Measurements from ENCODE around the gene PHOX2A.

Gene PHOX2A

DNA sequence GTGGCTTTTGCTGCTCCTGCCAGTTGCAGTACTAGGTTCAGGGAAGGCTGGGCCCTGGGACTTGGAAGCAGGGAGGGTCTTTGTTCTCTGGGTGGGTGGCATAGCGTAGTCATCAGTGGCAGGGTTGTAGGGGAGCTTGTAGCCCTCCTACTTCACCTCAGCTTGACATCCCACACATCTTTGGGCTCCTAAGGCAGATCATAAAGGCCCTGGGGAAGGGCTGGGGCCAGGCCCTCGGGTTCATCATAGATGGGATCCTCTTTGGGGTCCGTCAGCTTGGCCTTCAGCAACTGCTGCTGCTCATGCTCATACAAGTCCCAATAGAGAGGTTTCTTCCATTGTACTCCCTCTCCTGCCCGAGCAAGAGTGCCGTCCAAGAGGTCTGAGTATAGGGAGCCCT lies 6.0 kb upstream of the PHOX2A start:
- DNase-seq (ENCODE audit: low read depth in 2 of 2): no peak

DNA sequence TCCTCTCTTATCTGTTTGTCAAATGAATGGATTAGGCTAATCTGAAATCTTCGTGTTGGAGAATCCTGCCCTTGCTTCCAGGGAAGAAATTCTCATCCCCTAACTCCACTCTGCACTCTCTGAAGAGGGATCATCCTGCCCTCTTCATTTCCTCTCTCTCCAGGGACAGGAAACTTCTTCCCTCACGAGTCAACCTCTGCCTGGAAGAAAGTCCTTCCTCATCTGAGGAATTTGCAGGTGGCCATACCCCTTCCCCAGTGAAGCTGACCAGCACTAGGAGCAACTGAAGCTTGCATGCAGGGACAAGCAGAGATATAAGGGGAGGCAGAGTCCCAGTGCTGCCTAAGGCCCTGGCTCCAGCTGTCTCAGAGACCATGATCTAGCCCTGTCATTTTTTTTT lies 3.6 kb upstream of the PHOX2A start:
- no peak for DNase-seq (ENCODE audit: low read depth in 2 of 2)

DNA sequence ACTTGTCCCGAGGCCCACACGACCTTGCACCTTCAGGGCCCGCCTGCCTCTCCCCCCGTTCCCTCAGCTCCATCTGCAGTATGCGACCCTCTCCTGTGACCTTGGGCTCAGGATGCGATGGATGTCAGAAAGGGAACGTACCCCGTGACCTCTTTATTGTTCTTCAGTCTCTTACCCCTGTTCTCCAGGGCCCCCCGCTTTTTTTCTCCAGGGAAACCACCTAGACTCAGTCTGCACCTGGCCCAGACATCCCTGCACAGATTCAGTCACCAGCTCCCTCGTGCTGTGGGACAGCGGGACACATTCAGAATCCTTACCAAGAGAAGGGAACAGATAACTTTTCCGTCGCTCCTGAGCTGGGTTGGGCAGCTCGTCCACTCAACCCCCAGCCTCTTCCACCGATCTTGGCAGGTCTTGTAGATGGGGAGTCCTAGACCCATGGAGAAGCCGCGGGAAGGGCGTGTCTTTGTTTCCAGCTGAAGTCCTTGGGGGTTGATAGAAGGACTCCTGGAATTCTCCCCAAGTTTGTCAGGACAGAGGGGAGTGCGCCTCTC lies 1.4 kb upstream of the PHOX2A start:
- DNase-seq (ENCODE audit: low read depth in 2 of 2): no peak

DNA sequence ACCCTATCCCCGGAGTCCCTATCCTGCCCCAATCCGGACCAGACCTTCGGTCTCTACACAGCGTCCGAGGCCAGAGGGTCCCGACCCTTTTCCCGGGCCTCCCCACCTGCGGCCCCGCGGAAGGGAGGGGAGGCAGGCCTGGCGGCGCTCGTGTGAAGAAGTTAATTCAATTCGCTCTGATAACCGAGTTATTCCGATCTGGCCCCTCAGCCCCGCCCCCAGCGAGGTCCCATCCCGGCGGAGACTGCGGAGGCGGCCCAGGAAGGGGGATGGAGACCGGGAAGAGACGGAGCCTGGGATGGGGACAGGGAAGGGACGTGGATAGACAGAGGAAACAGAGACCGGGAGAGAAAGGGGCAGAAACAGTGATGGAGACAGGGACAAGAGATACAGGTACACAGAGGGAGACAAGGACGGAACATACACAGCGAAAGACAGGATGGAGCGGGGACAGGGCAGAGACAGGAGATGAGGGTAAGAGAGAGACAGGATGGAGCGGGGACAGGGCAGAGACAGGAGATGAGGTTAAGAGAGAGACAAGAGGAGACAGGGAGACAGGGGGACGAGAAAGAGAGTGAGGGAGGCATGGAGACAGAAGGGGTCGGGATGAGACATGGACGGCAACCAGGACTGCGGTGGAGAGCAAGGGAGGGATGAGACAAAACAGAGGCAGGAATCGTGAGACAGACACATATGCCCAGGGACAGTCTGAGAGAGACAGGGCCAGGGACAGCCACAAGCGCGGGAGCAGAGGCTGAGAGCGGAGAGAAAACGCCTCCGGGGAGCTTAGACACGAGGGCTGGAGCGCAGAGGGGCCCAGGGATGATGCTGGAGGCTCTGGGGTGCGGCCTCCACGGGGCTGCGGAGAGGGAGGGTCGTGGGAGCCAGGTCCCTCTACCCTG lies 636 bp upstream of the PHOX2A start:
- no peak for DNase-seq (ENCODE audit: low read depth in 2 of 2)

DNA sequence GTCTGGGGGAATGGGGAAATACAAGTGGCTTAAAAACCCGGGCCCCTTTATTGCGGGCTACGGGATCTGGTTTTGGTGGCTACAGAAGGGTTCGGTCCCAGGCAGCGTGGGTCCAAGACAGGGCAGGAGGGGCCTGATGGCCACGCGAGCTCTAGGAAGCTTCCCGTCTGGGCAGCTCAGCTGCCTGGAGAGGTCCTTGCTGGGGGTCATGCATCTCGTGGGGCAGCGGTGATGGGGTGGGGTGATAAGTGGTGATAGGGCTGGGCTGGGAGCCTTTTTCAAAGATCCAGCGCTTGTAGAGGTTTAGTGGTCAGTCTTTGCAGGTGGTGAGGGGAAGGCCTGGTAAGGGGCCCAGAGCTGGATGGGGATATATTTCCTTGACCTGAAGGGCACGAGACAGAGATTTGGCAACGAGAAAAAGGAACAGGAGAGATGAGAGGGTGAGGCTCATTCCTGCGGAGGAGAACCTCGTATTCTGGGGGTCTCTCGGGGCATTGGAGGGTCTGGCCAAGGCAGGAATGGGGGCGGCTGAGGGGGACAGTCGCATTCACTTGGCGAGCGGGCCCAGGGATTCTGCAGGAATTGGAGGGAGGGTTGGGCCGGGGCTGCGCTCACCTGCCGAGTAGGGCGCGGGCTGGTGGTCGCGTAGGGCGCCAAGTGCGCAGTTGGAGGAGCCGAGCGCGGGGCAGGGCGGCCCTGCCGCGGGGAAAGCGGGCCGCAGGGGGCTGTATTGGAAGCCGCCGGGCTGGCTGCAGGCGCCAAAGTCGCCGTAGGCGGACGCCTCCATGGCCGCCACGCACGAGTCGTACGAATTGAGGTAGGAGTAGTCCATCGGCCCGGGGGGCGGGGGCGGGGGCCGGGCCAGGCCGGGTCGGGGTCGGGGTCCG lies 560 bp downstream of the PHOX2A start:
- no peak for DNase-seq (ENCODE audit: low read depth in 2 of 2)

DNA sequence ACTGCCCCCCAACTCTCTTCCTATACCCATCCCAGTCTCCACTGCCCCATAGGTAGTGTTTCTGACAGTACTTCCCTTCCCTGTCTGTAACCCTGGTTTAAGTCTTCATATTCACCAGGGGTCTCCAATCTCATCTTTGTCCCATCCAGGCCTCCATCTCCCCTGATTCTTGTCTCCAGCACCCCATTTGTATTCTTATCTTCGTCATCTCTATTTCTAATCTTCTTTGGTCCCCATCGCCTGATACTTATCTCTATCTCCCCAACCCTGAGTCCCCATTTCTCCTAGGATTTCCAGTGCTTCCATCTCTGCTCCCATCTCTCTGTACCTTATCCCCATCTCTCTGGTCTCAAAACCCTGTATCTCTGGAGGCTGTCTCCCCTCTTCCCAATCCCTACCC lies 1.8 kb downstream of the PHOX2A start:
- DNase-seq (ENCODE audit: low read depth in 2 of 2): no peak

DNA sequence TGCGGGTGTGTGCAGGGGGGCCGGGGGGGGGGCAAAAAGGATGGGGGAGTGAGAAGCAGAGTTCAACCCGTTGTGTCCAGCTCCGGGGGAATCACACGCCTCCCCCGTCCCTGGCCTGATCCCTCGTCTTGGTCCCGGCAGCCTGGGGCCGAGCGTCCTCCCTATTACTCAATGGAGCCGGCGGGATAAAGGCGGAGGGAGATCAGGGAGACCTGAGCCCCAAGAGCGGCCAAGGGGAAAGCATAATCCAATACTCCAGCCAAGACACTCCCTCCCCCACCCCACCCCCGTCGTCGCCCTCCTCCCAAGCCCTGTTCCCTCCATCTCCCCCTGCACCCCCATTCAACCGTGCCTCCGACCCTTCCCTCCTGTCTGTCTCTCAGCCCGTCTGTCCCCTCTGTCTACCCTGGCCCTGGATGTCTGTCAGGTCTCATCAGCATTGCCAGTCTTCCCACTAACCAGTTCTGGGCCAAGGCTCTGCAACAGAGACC lies 2.6 kb downstream of the PHOX2A start:
- no peak for DNase-seq (ENCODE audit: low read depth in 2 of 2)

DNA sequence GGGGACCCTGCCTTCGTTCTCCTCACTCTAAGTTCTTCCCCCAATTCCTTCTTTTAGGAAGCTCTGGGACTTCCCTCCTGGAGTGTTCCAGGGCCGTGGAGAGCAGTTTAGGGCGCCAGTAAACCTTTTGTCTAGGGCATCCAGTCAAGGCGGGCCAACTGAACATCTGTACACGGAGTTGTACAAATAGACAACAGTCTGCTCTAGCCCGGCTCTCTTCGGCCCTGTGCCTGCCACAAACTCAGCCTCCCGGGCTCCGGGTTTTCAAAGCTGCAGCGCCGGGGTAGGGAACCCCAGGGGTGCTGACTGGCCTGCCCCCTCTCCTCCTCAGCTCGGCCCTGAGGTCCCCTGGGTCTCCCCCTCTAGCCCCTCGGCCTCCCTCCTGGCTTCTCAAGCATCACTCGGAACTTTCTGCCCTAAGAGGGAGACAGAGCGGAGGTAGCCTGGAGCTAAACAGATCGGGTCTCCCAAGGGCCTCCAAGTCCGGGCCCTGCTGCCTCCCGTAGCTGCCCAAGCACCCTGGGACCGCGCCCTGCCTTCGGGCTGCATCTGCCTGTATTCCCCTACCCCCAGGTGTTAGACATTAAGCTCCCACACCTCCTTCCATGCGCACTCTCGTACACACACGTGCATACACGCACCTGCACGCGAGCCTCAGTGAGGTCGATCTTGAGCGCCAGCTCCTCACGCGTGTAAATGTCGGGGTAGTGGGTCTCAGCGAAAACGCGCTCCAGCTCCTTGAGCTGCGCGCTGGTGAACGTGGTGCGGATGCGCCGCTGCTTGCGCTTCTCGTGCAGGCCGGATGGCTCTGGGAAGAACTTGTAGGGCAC lies 3.3 kb downstream of the PHOX2A start:
- DNase-seq (ENCODE audit: low read depth in 2 of 2): no peak

DNA sequence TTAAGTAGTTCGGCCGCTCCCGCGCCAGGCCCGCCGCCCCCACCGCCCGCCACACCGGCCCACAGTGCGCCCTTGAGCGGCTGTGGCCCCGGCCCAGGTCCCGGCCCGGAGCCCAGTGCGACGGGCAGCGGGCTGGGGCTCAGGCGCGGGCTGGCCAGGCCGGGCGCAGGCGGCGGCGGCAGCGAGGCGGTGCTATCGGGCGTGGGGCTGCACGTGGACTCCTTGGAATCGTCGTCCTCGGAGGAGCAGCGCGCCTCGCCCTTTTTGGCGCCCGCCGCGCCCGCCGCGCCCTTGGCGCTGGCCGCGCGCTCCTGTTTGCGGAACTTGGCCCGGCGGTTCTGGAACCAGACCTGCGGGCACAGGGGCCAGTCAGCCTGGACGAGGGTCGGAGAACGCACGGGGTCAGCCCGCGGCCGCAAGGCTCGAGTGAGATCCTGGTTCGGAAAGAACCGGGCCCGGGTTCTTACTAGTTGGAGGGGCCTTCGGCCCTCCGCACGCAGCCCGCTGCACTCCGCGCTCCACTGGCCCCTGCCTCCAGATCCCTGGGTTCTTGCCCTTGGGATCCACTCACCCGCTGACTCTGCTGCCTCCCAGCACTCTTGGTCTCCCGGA lies 4.0 kb downstream of the PHOX2A start:
- no peak for DNase-seq (ENCODE audit: low read depth in 2 of 2)

DNA sequence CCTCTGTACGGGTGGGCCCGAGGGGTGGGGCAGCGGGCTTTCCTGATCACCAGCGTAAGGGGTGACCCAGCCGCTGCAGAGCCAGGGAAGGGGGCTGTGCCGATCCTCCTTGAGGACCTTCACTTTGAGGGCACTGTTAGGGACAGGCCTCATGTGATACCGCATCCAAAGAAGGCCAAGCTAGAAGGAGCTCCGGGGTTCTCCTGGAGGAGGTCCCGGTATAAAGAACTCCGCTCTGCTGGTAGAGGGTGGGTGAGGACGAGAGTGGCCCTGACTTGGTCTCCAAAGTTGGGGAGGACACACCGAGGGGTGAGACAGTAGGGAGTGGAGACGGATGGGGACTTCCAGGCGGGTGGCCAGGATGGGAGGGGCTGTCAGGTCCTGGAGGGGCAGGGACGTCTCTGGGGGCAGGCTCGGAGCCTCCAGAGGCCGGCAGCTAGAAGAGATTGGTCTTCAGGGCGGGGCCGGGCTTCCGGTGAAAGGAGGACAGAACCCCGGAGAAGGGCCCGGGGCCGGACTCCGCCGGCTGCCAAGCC lies 4.6 kb downstream of the PHOX2A start:
- DNase-seq (ENCODE audit: low read depth in 2 of 2): no peak

DNA sequence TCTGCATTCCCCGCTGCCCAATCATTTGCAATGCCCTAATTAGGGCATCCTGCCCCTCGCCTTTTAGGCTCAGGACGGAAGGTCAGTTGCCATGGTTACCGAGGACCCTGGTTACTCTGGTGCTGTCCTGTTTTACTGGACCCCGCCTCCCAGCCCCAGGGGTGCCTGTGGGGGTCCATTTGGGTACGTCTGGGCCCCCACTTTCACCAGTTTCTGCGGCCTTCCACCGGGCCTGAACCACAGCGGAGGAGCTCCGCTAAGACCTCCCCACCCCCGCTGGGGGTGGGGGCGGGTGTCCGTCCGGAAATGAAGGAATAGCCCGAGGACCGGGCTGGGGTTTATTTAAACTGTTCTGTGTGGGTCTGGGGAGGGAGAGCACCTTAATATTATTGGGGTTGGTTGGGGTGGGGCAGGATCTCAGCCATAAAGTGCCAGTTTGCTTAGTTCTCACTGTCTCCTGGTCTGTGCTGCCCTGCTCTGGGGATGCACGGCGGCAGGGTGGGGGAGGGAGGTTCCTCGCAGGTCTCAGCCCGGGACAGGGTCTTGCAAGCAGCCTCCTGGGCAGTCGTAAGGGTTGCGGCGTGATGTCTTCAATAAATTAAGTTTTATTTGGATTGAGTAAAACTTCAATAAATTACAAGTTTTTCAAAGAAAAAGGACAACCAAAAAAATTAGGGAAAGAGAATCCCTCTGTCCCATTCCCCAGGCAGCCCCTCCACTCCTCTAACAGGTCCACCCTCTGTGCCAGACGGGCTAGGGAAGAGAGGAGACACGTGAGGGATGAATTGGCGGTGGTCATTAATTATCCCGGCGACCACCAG lies 5.3 kb downstream of the PHOX2A start:
- DNase-seq (ENCODE audit: low read depth in 2 of 2): no peak

DNA sequence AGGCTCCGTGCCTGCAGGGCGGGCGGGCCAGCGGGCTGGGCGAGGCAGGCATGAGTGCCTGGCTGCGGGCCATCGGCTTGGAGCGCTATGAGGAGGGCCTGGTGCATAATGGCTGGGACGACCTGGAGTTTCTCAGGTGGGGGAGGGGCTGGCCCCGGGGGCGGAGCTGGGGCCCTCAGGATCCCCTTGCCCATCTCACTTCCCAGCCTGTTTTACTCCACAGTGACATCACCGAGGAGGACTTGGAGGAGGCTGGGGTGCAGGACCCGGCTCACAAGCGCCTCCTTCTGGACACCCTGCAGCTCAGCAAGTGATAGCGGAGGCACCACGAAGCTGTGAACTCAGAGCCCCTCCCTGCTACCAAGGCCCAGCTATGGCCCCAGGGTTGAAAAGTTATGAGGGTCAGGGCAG lies 5.9 kb downstream of the PHOX2A start:
- DNase-seq (ENCODE audit: low read depth in 2 of 2): no peak

DNA sequence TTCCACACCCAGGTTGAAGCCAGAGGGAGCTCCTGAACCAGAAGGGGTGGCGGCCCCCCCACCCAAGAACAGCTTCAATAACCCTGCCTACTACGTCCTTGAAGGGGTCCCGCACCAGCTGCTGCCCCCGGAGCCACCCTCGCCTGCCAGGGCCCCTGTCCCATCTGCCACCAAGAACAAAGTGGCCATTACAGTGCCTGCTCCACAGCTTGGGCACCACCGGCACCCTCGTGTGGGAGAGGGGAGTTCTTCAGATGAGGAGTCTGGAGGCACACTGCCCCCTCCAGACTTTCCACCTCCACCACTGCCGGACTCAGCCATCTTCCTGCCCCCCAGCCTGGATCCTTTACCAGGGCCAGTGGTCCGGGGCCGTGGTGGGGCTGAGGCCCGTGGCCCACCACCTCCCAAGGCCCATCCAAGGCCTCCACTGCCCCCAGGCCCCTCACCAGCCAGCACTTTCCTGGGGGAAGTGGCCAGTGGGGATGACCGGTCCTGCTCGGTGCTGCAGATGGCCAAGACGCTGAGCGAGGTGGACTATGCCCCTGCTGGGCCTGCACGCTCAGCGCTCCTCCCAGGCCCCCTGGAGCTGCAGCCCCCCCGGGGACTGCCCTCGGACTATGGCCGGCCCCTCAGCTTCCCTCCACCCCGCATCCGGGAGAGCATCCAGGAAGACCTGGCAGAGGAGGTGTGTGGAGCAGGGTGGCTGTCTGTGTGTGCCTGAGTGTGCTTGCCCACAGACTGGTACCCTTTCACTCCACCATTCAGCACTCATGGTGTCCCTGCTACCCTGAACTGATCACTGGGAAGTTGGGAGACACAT lies 6.7 kb downstream of the PHOX2A start:
- no peak for DNase-seq (ENCODE audit: low read depth in 2 of 2)

DNA sequence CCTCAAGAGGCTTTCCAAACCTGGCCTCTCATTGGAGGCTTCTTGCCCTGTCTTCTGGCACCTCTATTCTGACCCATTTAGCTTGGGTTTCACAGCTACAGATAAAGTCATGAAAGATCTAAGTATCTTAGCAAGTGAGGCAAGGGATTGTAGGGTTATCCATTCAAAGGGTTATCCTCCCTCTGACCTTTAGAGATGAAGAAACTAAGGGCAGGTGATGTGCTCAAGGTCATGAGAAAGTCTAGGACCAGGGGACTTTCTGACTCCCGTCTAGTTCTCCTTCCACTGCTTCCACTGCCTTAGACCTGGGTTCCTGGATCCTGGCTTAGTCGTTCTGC lies 7.2 kb downstream of the PHOX2A start:
- DNase-seq (ENCODE audit: low read depth in 2 of 2): no peak

DNA sequence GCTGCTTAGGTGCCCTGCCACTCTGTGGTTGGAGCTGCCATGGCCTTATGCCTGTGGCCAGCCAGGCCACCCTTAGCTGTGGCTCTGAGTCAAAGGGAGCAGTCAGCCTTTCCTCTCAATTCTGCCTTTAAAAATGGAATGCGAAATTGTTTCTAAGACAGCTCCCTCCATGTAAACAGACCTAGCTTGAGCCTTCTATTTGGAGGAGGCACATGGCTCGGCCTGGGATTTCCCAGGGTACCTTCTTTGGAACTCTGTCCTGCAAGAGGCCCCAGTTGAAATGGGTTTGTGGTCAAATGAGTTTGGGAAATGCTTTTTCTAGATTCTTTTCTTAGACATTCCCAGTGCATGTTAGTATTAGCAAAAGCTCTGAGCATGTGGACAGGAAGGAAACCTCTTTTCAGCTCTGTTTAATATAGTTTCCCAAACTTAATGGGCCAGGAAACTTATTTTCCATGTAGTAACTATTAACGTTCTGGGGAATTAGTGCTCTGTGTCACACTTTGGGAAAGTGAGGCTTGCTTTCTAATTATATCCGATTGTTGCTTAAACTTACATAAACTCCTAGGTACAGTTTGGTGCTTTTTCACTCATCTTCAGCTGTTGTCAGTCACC lies 7.8 kb downstream of the PHOX2A start:
- no peak for DNase-seq (ENCODE audit: low read depth in 2 of 2)

DNA sequence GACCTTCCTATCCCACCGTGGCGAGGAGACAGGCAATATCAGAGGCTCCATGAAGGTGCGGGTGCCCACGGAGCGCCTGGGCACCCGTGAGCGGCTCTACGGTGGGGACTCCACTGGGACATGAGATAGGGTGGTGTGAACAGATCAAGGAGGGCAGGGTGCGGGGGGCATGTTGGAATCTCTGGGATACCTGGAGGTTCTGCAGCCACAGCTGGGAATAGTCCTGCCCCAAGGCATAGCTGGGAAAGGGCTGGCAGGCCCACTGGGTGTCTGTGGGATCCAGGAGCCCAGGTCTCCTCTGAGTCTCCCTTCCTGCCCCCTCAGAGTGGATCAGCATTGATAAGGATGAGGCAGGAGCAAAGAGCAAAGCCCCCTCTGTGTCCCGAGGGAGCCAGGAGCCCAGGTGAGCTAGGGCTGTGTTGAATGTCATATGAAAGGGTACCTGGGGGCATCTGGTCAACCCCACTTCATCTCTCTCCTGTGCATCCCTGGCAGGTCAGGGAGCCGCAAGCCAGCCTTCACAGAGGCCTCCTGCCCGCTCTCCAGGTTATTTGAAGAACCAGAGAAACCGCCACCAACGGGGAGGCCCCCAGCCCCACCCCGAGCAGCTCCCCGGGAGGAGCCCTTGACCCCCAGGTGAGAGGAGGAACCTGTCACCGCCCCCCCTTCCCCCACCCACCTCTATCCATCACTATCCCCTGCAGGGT lies 8.5 kb downstream of the PHOX2A start:
- DNase-seq (ENCODE audit: low read depth in 2 of 2): no peak

DNA sequence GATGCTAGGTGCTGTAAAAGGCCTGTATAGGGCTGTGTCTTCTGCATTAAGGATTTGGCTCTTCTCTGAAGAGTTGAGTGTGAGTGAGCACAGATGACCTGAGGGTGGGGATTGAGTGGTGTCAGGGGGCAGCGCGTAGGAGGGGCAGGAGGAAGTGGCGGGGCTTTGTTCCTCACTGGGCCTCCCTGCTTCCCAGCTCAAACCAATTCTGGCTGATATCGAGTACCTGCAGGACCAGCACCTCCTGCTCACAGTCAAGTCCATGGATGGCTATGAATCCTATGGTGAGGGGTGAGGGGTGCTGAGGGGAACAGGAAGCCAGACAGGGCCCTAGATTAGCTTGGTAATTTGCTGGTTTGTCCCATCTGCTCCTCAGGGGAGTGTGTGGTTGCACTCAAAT lies 9.1 kb downstream of the PHOX2A start:
- no peak for DNase-seq (ENCODE audit: low read depth in 2 of 2)

DNA sequence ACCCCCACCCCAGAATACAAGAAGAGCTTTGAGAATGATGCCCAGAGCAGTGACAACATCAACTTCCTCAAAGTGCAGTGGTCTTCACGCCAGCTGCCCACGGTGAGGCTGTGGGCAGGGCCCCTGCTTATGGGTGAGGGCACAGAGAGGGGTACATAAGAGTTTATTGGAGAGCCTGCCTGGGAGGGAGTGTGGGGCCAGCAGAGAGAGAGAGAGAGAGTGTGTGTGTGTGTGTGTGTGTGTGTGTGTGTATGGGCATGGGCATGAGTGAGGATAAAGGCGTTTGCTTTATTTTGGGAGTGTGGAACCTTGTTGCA lies 9.5 kb downstream of the PHOX2A start:
- no peak for DNase-seq (ENCODE audit: low read depth in 2 of 2)

Data from stimulated activated CD8-positive, alpha-beta memory T cell treated with anti-CD3 and anti-CD28 coated beads, Interleukin-7, amount 100 ng/mL, for 1 hour (primary cell).